Right lobe of liver (tissue), 6 donors: Measurements from ENCODE around the gene MAP3K20. TPM values are rescaled to one million over a fixed set of nuclear protein-coding genes. Genes with fewer than 3 reads are reported as not detected.

Experiments used
- ATAC-seq, 4 donors: fragments of 200-7000 bp; cut with Tn5 transposase; one replicate each; pipeline ENCODE4 v1.9.1; 2020; ENCODE audit warnings: mild to moderate bottlenecking in 4 of 4, moderate library complexity in 4 of 4
- DNase-seq, 3 donors: peaks; one replicate each; pipeline ENCODE4 v3.0.0-alpha.2; 2020
- H3K27ac ChIP-seq, 3 donors: fragments of 200-600 bp; one replicate each; pipeline ENCODE4 v1.8.0; 2022
- H3K27me3 ChIP-seq, 2 donors: fragments of 200-600 bp; one replicate each; pipeline ENCODE4 v1.8.0; 2022
- H3K36me3 ChIP-seq, 4 donors: fragments of 200-600 bp; sonication (generic) in 1 of 4; one replicate each; pipeline versions ENCODE4 v1.5.1 to v1.8.0; 2017 to 2022; ENCODE audit warnings: control low read depth in 1 of 4
- H3K4me1 ChIP-seq, 4 donors: fragments of 200-600 bp; sonication (generic) in 1 of 4; one replicate each; pipeline versions ENCODE4 v1.5.1 to v1.8.0; 2017 to 2022; ENCODE audit warnings: control low read depth in 1 of 4
- H3K4me3 ChIP-seq, 3 donors: fragments of 200-600 bp; one replicate each; pipeline ENCODE4 v1.8.0; 2022
- H3K9me3 ChIP-seq, 4 donors: fragments of 200-600 bp; sonication (generic) in 1 of 4; one replicate each; pipeline versions ENCODE4 v1.5.1 to v1.8.0; 2017 to 2022; ENCODE audit warnings: control low read depth in 1 of 4
- POLR2A ChIP-seq: fragments of 450-650 bp; IDR thresholded peaks from one replicate; pipeline ENCODE4 v1.6.1; 2017; ENCODE audit warnings: antibody characterized with exemption, mild to moderate bottlenecking
- WGBS: methylation state at CpG from one replicate; pipeline ENCODE4 v1.1.6; 2018; ENCODE audit warnings: low coverage, low lambda C conversion rate; ENCODE audit not compliant: insufficient coverage; ENCODE audit errors: missing lambda C conversion rate; 5-methylcytosine and 5-hydroxymethylcytosine counted together
- intact Hi-C, 2 donors: fragments of 100-400 bp; cut with DNase I; formaldehyde crosslinking; loops; one replicate each; pipeline versions ENCODE4 v1.11.2 to v1.14.1; 2022
- total RNA-seq, 6 experiments: library from RNA; depleted of rRNA in 2 of 6; stranded (reverse); fragments of >200 nt in 2 of 6; fragmentation: NEBNext Ultra II Directional in 3 of 6; extraction: Animal tissue kit (Norgen Biotek cat#: 25700) in 3 of 6; gene quantifications; one replicate each; pipeline versions ENCODE4 v1.1.0 to v1.2.4, GENCODE V29; 2016 to 2023
- TF ChIP-seq, protein P1 (sequence below), 4 donors: fragments of 200-600 bp in 3 of 4; fragments of 450-650 bp in 1 of 4; IDR thresholded peaks; one replicate each; pipeline versions ENCODE4 v1.5.1 to v1.8.0; 2016 to 2022; ENCODE audit warnings: antibody characterized with exemption in 4 of 4, mild to moderate bottlenecking in 2 of 4
- donor health status: DM: no; HTN: yes; CAD: no.
- donor health status: DM: no; HTN: no; CAD: no.
- donor health status: DM: no; HTN: no; CAD: no.
- donor health status: DM: no; HTN: yes; CAD: no.
- donor health status: DM: no; HTN: yes; CAD: no.

Gene MAP3K20
- total RNA-seq, 6 experiments from 2014 or later, result 16.0 to 36.8 (median 22.0) TPM

DNA sequence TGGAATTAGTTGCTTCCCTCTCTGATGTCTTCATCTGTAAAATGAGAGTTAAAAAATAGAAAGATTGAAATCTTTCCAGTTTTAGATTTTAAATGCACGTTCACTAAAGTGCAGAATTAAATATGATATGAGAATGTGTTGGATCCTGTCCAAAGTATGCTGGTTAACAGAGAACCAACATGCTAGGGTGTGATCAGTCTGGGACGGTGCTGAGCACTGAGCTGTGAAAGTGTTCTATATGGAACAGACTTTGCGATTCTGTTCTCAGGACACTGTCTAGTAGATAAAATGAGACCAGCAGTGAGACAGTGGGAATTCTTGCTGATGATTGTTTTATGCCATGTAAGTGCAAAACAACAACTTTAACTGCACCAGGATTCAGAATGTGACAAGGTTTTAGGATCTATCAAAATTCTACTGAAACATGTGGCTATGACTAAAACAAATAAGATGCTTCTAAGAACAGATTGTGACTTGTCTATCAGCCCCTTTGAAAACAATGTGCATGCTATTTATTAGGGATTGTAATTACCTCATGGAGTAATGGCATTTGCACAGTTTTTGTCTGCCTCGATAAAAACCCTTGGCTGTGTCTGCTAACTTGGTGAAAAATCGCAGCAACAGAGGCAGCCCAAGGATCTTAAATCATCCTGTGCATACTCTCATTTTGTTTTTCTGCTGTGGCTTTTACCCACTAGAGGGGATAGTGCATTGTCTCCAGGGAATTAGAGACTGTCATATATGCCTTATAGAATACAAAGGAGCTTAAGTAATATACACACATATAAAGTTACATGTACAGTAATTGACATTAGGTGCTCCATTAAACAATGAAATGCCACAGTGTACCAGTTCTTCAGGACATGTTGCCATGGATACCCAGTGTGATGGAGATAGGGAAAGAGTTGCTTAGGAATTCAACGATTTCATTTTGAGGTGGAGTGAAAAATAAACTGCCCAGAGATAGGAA lies 55.1 kb downstream of the MAP3K20 start:
- 80% methylated on average over 6 of the region's 6 CpGs for WGBS

DNA sequence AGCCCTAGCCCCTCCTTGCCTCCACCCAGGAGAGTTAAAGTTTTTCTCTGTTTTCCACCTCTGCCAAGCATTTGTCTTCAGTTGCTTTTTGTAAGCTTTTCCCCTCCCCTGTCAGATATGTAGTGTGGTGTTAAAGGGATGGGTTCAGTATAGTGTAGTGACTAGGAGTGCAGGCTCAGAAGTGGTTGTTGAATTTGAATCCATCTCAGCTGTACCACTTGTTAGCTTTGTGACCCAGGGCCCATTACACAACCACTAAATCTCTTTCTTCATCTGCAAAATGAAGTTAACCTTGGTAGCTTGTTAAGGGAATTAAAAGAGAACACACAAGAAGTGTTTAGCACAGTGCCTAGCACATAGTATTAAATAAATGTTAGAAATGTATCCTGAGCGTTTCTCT lies 56.9 kb downstream of the MAP3K20 start:
- H3K36me3 ChIP-seq, result no peaks in the 10 kb centered on the region
- no peak overlapping the region for H3K4me3 ChIP-seq
- no peak overlapping the region for H3K27ac ChIP-seq
- 89% methylated on average over 1 of the region's 1 CpG for WGBS
- no peaks in the 10 kb centered on the region for H3K27me3 ChIP-seq
- no peaks in the 10 kb centered on the region for H3K9me3 ChIP-seq
- ATAC-seq (peak; percentile 28 to 60 (median 40)), DNase-seq (no peak)
- intact Hi-C loops, result no loop called here
- H3K4me1 ChIP-seq, result peaks cover 0 to 8% (median 0%) of the 10 kb centered on the region in 4 donors
- TF ChIP-seq, protein P1, sequence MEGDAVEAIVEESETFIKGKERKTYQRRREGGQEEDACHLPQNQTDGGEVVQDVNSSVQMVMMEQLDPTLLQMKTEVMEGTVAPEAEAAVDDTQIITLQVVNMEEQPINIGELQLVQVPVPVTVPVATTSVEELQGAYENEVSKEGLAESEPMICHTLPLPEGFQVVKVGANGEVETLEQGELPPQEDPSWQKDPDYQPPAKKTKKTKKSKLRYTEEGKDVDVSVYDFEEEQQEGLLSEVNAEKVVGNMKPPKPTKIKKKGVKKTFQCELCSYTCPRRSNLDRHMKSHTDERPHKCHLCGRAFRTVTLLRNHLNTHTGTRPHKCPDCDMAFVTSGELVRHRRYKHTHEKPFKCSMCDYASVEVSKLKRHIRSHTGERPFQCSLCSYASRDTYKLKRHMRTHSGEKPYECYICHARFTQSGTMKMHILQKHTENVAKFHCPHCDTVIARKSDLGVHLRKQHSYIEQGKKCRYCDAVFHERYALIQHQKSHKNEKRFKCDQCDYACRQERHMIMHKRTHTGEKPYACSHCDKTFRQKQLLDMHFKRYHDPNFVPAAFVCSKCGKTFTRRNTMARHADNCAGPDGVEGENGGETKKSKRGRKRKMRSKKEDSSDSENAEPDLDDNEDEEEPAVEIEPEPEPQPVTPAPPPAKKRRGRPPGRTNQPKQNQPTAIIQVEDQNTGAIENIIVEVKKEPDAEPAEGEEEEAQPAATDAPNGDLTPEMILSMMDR (IDR thresholded peaks at IDR 0.05), result no peak
- no peak for TF ChIP-seq POLR2A

More for the DNA sequence above, 55.1 kb downstream of the MAP3K20 start:
- Histone ChIP-seq H3K4me1 (peaks cover 0 to 8% (median 0%) of the 10 kb centered on the region in 4 donors), H3K27me3 (no peaks in the 10 kb centered on the region), H3K4me3 (no peak overlapping the region), H3K27ac (no peak overlapping the region), H3K9me3 (no peaks in the 10 kb centered on the region), H3K36me3 (no peaks in the 10 kb centered on the region)
- TF ChIP-seq, protein P1 (IDR thresholded peaks at IDR 0.05), result no peak
- no peak for TF ChIP-seq POLR2A
- ATAC-seq (peak in 1 of 4 donors; percentile 32), DNase-seq (no peak)
- intact Hi-C loops, result no loop called here

DNA sequence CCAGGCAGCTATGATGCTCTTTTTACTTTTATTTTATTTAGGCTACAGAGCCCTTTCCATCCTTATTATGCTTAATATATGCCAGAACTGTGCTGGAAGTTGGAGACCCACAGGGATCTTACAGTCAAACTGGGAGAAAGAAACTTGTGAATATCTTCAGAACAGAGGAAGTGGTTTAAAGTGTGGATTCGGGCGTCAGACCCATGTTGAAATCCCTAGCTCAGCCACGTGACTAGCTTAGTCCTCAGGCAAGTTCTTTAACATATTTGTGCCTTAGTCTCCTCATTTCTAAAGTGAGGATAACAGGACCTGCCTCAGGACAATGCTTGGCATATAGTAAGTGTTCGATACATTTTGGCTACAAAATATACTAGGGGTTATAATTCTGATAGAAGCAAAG lies 59.1 kb downstream of the MAP3K20 start:
- intact Hi-C loops, result no loop called here
- Histone ChIP-seq H3K4me3 (no peak overlapping the region), H3K4me1 (peaks cover 0 to 8% (median 0%) of the 10 kb centered on the region in 4 donors), H3K27me3 (no peaks in the 10 kb centered on the region), H3K27ac (no peak overlapping the region), H3K9me3 (no peaks in the 10 kb centered on the region), H3K36me3 (no peaks in the 10 kb centered on the region)
- DNase-seq, result no peak
- TF ChIP-seq, protein P1 (IDR thresholded peaks at IDR 0.05), result no peak
- no peak for TF ChIP-seq POLR2A
- peak in 2 of 4 donors; percentile 26 to 38 for ATAC-seq
- 63% methylated on average over 4 of the region's 4 CpGs for WGBS

DNA sequence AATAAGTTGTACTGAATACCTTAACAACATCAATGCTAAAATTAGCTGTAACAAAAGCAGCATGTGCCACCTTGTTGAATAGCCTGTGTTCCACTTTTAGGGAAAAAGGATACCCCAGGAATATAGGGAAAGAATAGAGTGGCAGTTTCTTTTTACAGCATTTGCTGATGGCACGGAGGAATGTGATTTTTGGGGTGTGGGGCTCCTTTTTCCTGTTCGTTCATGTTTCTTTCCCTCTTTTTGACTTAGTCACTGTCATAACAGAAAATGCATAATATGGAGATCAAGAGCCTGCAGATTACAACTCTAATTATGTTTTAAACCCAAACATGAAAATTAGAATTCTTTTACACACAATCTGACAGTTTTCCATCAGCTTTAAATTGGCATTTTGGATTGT lies 60.4 kb downstream of the MAP3K20 start:
- Histone ChIP-seq H3K36me3 (no peaks in the 10 kb centered on the region), H3K27me3 (no peaks in the 10 kb centered on the region), H3K4me1 (peaks cover 0 to 4% (median 0%) of the 10 kb centered on the region in 4 donors), H3K27ac (no peak overlapping the region), H3K9me3 (no peaks in the 10 kb centered on the region), H3K4me3 (no peak overlapping the region)
- no peak for DNase-seq
- TF ChIP-seq, protein P1 (IDR thresholded peaks at IDR 0.05), result no peak
- no peak for TF ChIP-seq POLR2A
- 43% methylated on average over 2 of the region's 2 CpGs for WGBS
- ATAC-seq, result no peak
- intact Hi-C loops, result no loop called here
